ENCODE results near the gene ETFA.

The ETFA gene

DNA sequence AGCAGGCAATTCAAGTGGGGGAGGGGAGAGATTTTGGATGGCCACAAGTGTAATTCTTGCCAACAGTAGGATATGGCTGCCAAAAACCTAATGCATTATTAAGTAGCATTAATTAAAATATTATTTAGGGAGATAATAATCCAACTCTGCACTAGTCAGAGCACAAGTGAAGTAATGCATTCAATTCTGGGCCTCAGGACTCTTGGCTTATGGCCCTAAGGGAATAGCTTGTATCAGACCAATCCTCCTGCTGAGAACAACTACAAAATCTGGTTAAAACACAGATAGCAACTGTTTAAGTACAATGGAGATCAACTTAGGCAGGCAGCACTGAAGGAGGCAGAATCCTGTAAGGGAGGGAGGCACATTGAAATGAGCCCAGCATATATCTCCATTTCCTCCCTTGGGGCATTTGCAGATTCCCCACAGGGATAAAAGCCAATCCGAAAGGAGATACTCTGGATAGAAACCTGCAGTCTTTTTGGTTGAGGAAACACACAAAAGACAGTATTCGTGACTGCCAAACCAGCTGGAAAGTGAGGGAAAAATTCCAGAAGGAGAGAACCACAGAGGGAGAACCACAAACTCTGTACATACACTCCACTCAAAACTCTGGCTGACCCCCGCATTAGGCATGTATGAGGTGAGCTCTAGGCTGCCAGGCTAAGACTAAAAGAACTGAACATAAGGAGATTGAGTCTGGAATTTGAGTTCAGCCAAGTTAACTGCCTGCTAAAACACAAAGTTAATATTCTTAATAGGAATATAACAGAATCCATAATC lies 57.4 kb downstream of the ETFA start:
- H3K27me3 ChIP-seq (ENCODE audit: control insufficient read depth, insufficient read depth, low read length), result no peaks in the 10 kb centered on the region
- H3K36me3 ChIP-seq (ENCODE audit: control insufficient read depth, low read depth, low read length), result no peaks in the 10 kb centered on the region
- no peaks in the 10 kb centered on the region for H3K9me3 ChIP-seq (ENCODE audit: control insufficient read depth, low read depth, low read length)
- no peak overlapping the region for H3K27ac ChIP-seq (ENCODE audit: low read length)
- H3K4me3 ChIP-seq (ENCODE audit: low read length), result no peak overlapping the region
- peaks cover 19% of the 10 kb centered on the region for H3K4me1 ChIP-seq (ENCODE audit: control insufficient read depth, low read depth, low read length)
- no peak overlapping the region for H3K9ac ChIP-seq (ENCODE audit: low read length)

DNA sequence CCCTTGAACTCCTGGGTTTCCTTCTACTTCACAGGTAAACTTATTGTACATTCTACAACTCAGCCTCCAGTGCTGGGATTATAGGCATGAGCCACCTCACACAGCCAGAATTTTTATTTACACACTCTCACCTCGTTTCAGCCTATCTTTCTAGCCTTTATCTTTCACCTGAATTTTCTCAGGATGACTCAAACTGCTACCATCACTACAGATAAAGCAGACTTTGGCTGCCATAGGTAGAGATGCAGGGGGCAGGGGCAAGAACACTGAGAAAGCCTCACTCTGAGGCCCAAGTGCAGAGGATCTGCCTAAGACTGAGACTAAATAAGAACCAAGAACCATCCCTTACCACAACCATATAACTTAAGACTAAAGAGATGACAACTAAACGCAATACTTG lies 59.0 kb downstream of the ETFA start:
- Histone ChIP-seq H3K4me1 (ENCODE audit: control insufficient read depth, low read depth, low read length) (peaks cover 19% of the 10 kb centered on the region), H3K36me3 (ENCODE audit: control insufficient read depth, low read depth, low read length) (no peaks in the 10 kb centered on the region), H3K27ac (ENCODE audit: low read length) (no peak overlapping the region), H3K4me3 (ENCODE audit: low read length) (no peak overlapping the region), H3K27me3 (ENCODE audit: control insufficient read depth, insufficient read depth, low read length) (no peaks in the 10 kb centered on the region), H3K9ac (ENCODE audit: low read length) (no peak overlapping the region), H3K9me3 (ENCODE audit: control insufficient read depth, low read depth, low read length) (no peaks in the 10 kb centered on the region)

DNA sequence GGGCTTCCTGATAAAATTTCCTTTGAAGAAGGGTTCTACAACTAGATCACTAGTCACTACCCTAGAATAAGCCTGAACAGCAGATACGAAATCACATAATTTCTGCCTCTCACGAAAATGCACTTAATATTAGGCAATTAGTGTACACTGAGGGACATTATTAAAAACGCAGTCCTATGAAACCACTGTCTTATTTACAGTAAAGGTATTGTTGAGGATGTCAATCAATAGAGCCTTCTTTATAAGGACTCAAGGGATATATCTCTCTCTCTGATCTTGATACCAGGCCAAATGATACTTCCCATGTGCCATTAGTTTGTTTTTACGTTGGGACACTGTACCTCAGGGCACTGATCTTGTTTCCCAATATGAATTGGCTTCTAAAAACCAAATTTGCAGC lies 59.6 kb downstream of the ETFA start:
- H3K9ac ChIP-seq (ENCODE audit: low read length), result no peak overlapping the region
- H3K4me3 ChIP-seq (ENCODE audit: low read length), result no peak overlapping the region
- H3K9me3 ChIP-seq (ENCODE audit: control insufficient read depth, low read depth, low read length), result no peaks in the 10 kb centered on the region
- H3K27ac ChIP-seq (ENCODE audit: low read length), result no peak overlapping the region
- H3K27me3 ChIP-seq (ENCODE audit: control insufficient read depth, insufficient read depth, low read length), result no peaks in the 10 kb centered on the region
- H3K4me1 ChIP-seq (ENCODE audit: control insufficient read depth, low read depth, low read length), result peaks cover 19% of the 10 kb centered on the region
- no peaks in the 10 kb centered on the region for H3K36me3 ChIP-seq (ENCODE audit: control insufficient read depth, low read depth, low read length)

GRCh38 chr15:76245072-76245610 lies 66.1 kb downstream of the ETFA start:
- Histone ChIP-seq H3K9me3 (ENCODE audit: control insufficient read depth, low read depth, low read length) (no peaks in the 10 kb centered on the region), H3K27me3 (ENCODE audit: control insufficient read depth, insufficient read depth, low read length) (no peaks in the 10 kb centered on the region), H3K36me3 (ENCODE audit: control insufficient read depth, low read depth, low read length) (no peaks in the 10 kb centered on the region), H3K9ac (ENCODE audit: low read length) (no peak overlapping the region), H3K4me1 (ENCODE audit: control insufficient read depth, low read depth, low read length) (no peaks in the 10 kb centered on the region), H3K4me3 (ENCODE audit: low read length) (no peak overlapping the region), H3K27ac (ENCODE audit: low read length) (no peak overlapping the region)

DNA sequence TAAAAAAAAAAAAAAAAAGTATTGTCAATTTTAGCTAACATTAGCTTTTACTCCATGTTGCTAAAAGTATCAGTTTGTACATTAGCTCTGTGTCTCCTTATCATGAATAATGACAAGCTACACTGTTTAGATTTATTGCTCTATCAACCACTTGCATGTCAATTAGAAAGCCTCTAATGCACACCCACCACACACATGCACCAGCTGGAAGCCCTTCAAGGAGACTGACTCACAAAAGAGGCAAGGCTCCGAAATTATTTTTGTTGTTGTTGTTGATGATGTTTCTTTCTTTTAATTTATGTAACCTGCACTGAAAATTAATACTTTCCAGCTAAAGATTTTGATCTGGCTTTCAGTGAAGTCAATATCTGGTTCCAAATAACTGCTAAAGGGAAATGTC lies 71.5 kb downstream of the ETFA start:
- H3K27me3 ChIP-seq (ENCODE audit: control insufficient read depth, insufficient read depth, low read length), result no peaks in the 10 kb centered on the region
- H3K9me3 ChIP-seq (ENCODE audit: control insufficient read depth, low read depth, low read length), result no peaks in the 10 kb centered on the region
- H3K4me1 ChIP-seq (ENCODE audit: control insufficient read depth, low read depth, low read length), result peaks cover 4% of the 10 kb centered on the region
- H3K36me3 ChIP-seq (ENCODE audit: control insufficient read depth, low read depth, low read length), result no peaks in the 10 kb centered on the region
- H3K27ac ChIP-seq (ENCODE audit: low read length), result no peak overlapping the region
- H3K9ac ChIP-seq (ENCODE audit: low read length), result no peak overlapping the region
- H3K4me3 ChIP-seq (ENCODE audit: low read length), result no peak overlapping the region

GRCh38 chr15:76236350-76236749 lies 74.9 kb downstream of the ETFA start:
- no peaks in the 10 kb centered on the region for H3K9me3 ChIP-seq (ENCODE audit: control insufficient read depth, low read depth, low read length)
- no peaks in the 10 kb centered on the region for H3K27me3 ChIP-seq (ENCODE audit: control insufficient read depth, insufficient read depth, low read length)
- no peak overlapping the region for H3K9ac ChIP-seq (ENCODE audit: low read length)
- peaks cover 10% of the 10 kb centered on the region for H3K4me1 ChIP-seq (ENCODE audit: control insufficient read depth, low read depth, low read length)
- no peak overlapping the region for H3K4me3 ChIP-seq (ENCODE audit: low read length)
- H3K27ac ChIP-seq (ENCODE audit: low read length), result no peak overlapping the region
- no peaks in the 10 kb centered on the region for H3K36me3 ChIP-seq (ENCODE audit: control insufficient read depth, low read depth, low read length)

GRCh38 chr15:76235186-76235826 lies 76.0 kb downstream of the ETFA start:
- peaks cover 5% of the 10 kb centered on the region for H3K36me3 ChIP-seq (ENCODE audit: control insufficient read depth, low read depth, low read length)
- no peak overlapping the region for H3K9ac ChIP-seq (ENCODE audit: low read length)
- H3K4me3 ChIP-seq (ENCODE audit: low read length), result no peak overlapping the region
- H3K27me3 ChIP-seq (ENCODE audit: control insufficient read depth, insufficient read depth, low read length), result no peaks in the 10 kb centered on the region
- H3K4me1 ChIP-seq (ENCODE audit: control insufficient read depth, low read depth, low read length), result peaks cover 10% of the 10 kb centered on the region
- no peaks in the 10 kb centered on the region for H3K9me3 ChIP-seq (ENCODE audit: control insufficient read depth, low read depth, low read length)
- no peak overlapping the region for H3K27ac ChIP-seq (ENCODE audit: low read length)

DNA sequence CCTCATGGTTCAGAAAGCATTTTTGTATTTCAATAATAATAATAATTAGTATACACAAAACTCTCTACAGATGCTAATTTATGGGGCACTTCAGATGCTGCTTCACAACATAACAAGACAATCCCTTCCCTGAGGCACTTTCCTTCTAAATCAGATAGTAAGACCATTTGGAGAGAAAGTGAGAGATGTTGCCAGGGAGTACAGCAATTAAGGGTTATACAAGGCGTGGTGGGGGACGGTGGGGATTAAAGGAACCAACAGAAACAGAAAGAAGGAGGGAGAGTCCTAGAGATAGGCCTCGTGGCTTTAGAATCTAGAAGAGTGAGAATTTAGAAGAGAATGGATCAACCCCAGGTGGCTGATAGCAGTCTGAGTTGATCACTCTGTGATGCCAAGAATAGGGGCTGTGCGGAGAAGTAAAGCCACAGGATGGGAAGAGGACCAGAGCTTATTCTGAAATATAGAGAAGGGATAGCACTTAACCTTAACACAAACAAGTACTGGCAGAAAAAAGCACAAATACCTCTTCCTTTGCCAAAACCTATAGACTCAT lies 76.9 kb downstream of the ETFA start:
- no peak overlapping the region for H3K27ac ChIP-seq (ENCODE audit: low read length)
- peaks cover 5% of the 10 kb centered on the region for H3K36me3 ChIP-seq (ENCODE audit: control insufficient read depth, low read depth, low read length)
- H3K9ac ChIP-seq (ENCODE audit: low read length), result no peak overlapping the region
- peaks cover 10% of the 10 kb centered on the region for H3K4me1 ChIP-seq (ENCODE audit: control insufficient read depth, low read depth, low read length)
- no peaks in the 10 kb centered on the region for H3K27me3 ChIP-seq (ENCODE audit: control insufficient read depth, insufficient read depth, low read length)
- no peaks in the 10 kb centered on the region for H3K9me3 ChIP-seq (ENCODE audit: control insufficient read depth, low read depth, low read length)
- H3K4me3 ChIP-seq (ENCODE audit: low read length), result no peak overlapping the region

- H3K4me1 ChIP-seq (ENCODE audit: control insufficient read depth, low read depth, low read length), result peaks cover 10% of the 10 kb centered on the region
- H3K36me3 ChIP-seq (ENCODE audit: control insufficient read depth, low read depth, low read length), result peaks cover 5% of the 10 kb centered on the region
- H3K4me3 ChIP-seq (ENCODE audit: low read length), result no peak overlapping the region
- no peak overlapping the region for H3K27ac ChIP-seq (ENCODE audit: low read length)
- H3K27me3 ChIP-seq (ENCODE audit: control insufficient read depth, insufficient read depth, low read length), result no peaks in the 10 kb centered on the region
- H3K9me3 ChIP-seq (ENCODE audit: control insufficient read depth, low read depth, low read length), result no peaks in the 10 kb centered on the region
- H3K9ac ChIP-seq (ENCODE audit: low read length), result no peak overlapping the region
These were observed 77.3 kb downstream of the ETFA start for GRCh38 chr15:76233921-76234320.

DNA sequence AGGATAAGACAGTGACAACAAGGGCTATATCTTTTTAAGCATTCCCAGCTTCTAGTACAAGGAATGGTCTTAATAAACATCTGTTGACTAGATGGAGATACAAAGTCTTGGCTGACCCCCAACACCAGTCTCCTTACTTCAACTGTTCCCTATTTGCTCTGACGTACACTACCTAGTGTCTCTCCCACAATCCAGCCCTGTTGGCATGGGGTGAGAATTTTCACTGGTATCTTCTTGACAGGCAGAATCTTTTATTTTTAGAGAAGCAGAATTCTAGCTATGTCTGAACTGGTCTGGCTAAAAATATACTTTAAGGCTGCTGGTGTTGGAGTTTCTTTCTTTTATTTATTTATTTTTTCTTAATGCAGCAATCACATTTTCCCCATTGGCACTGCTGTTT lies 82.0 kb downstream of the ETFA start:
- H3K36me3 ChIP-seq (ENCODE audit: control insufficient read depth, low read depth, low read length), result peaks cover 9% of the 10 kb centered on the region
- no peak overlapping the region for H3K9ac ChIP-seq (ENCODE audit: low read length)
- no peak overlapping the region for H3K27ac ChIP-seq (ENCODE audit: low read length)
- H3K27me3 ChIP-seq (ENCODE audit: control insufficient read depth, insufficient read depth, low read length), result no peaks in the 10 kb centered on the region
- peaks cover under 1% of the 10 kb centered on the region for H3K4me1 ChIP-seq (ENCODE audit: control insufficient read depth, low read depth, low read length)
- H3K9me3 ChIP-seq (ENCODE audit: control insufficient read depth, low read depth, low read length), result no peaks in the 10 kb centered on the region
- no peak overlapping the region for H3K4me3 ChIP-seq (ENCODE audit: low read length)

DNA sequence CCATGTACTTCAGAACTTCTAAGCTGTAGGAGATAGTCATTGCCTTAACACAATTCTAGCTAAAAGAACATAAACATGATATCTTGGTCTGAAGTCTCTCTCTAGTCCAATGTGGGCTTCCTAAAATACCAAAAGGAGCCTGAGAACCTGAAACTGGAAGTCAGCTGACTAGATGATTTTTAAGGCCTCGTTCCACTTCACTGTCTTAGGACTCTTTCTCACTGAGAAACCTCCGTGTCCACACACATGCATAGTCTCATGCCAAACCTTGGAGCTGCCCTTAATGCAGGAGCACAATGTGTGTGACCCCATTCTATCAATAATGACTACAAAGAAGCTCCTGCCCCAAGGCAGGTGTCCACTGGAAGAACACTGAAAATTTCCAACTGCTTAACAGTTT lies 87.7 kb downstream of the ETFA start:
- no peaks in the 10 kb centered on the region for H3K27me3 ChIP-seq (ENCODE audit: control insufficient read depth, insufficient read depth, low read length)
- H3K27ac ChIP-seq (ENCODE audit: low read length), result no peak overlapping the region
- no peaks in the 10 kb centered on the region for H3K9me3 ChIP-seq (ENCODE audit: control insufficient read depth, low read depth, low read length)
- H3K36me3 ChIP-seq (ENCODE audit: control insufficient read depth, low read depth, low read length), result peaks cover 4% of the 10 kb centered on the region
- no peak overlapping the region for H3K4me3 ChIP-seq (ENCODE audit: low read length)
- no peak overlapping the region for H3K9ac ChIP-seq (ENCODE audit: low read length)
- no peaks in the 10 kb centered on the region for H3K4me1 ChIP-seq (ENCODE audit: control insufficient read depth, low read depth, low read length)

All from iPS-18a (cell line).